PC-3 (cell line): ENCODE results near the gene EFHC1. TPM values are rescaled to one million over a fixed set of nuclear protein-coding genes. Genes with fewer than 3 reads are reported as not detected.

Experiments used
- ATAC-seq: fragments of 200-7000 bp; cut with Tn5 transposase; 2 replicates; pipeline ENCODE4 v1.9.1; 2020; ENCODE audit warnings: mild to moderate bottlenecking, moderate library complexity
- BruUV-seq: library from RNA; stranded (reverse); fragments of 400-500 nt; replicated peaks from 2 replicates; lab custom pipeline; 2021; lab: Mats Ljungman, UMichigan
- CTCF ChIA-PET: fragments of 300-600 bp; sonication (Branson Sonifier 250); formaldehyde crosslinking; loops from one replicate; lab custom pipeline; 2022; ENCODE audit warnings: antibody characterized with exemption; lab: Charles Lee
- POLR2A ChIA-PET: fragments of 300-600 bp; sonication (Branson Sonifier 250); formaldehyde crosslinking; loops from one replicate; lab custom pipeline; 2022; ENCODE audit warnings: antibody characterized with exemption; ENCODE audit not compliant: unreplicated experiment; lab: Charles Lee
- DNase-seq: peaks from one replicate; pipeline ENCODE4 v3.0.0-alpha.2; 2015
- H2AFZ ChIP-seq: fragments of 300-600 bp; sonication (generic); 2 replicates; pipeline ENCODE4 v1.6.0; 2016; ENCODE audit warnings: antibody characterized with exemption, low read length
- H3F3A ChIP-seq: fragments of 300-600 bp; sonication (generic); one replicate; pipeline ENCODE4 v1.6.0; 2017; ENCODE audit warnings: antibody characterized with exemption, low read length, control low read depth, mild to moderate bottlenecking; ENCODE audit not compliant: unreplicated experiment
- H3K27ac ChIP-seq: fragments of 300-600 bp; sonication (generic); 2 replicates; pipeline ENCODE4 v1.5.1; 2016; ENCODE audit warnings: mild to moderate bottlenecking, low read length
- H3K27me3 ChIP-seq: fragments of 300-600 bp; sonication (generic); 2 replicates; pipeline ENCODE4 v1.6.1; 2016; ENCODE audit warnings: low read length, mixed read lengths
- H3K36me3 ChIP-seq: fragments of 300-600 bp; sonication (generic); 2 replicates; pipeline ENCODE4 v1.6.1; 2016; ENCODE audit warnings: low read depth, mixed run types, low read length, mixed read lengths
- H3K4me1 ChIP-seq: fragments of 300-600 bp; sonication (generic); 2 replicates; pipeline ENCODE4 v1.5.1; 2016; ENCODE audit warnings: low read length; ENCODE audit not compliant: insufficient read depth
- H3K4me2 ChIP-seq: fragments of 300-600 bp; sonication (generic); 2 replicates; pipeline ENCODE4 v1.6.0; 2016; ENCODE audit warnings: low read length
- H3K4me3 ChIP-seq: fragments of 300-600 bp; sonication (generic); 2 replicates; pipeline ENCODE4 v1.5.1; 2016; ENCODE audit warnings: mild to moderate bottlenecking, low read length, mixed read lengths
- H3K79me2 ChIP-seq: fragments of 300-600 bp; sonication (generic); 2 replicates; pipeline ENCODE4 v1.6.1; 2017; ENCODE audit warnings: low read length, mixed read lengths
- H3K9ac ChIP-seq: fragments of 300-600 bp; sonication (generic); 2 replicates; pipeline ENCODE4 v1.6.0; 2016; ENCODE audit warnings: mild to moderate bottlenecking, low read length
- H3K9me2 ChIP-seq: fragments of 300-600 bp; sonication (generic); replicated peaks from 2 replicates; pipeline ENCODE4 v1.6.1; 2016; ENCODE audit warnings: mixed run types, low read length, mixed read lengths
- H3K9me3 ChIP-seq: fragments of 300-600 bp; sonication (generic); 2 replicates; pipeline ENCODE4 v1.6.1; 2016; ENCODE audit warnings: low read length, mixed read lengths
- H4K20me1 ChIP-seq: fragments of 300-600 bp; sonication (generic); 2 replicates; pipeline ENCODE4 v1.6.1; 2016; ENCODE audit warnings: low read length, mixed read lengths
- CTCF ChIP-seq: fragments of 300-600 bp; sonication (generic); conservative IDR thresholded peaks from 2 replicates; pipeline ENCODE4 v1.5.1; 2017; ENCODE audit warnings: antibody characterized with exemption, low read depth, mild to moderate bottlenecking, low read length
- EZH2 ChIP-seq: fragments of 300-600 bp; sonication (generic); IDR thresholded peaks from one replicate; pipeline ENCODE4 v1.6.1; 2017; ENCODE audit warnings: antibody characterized with exemption, mild to moderate bottlenecking, low read length; ENCODE audit not compliant: unreplicated experiment
- EZH2phosphoT487 ChIP-seq: fragments of 300-600 bp; sonication (generic); IDR thresholded peaks from 2 replicates; pipeline ENCODE4 v1.6.1; 2018; ENCODE audit warnings: mild to moderate bottlenecking, antibody characterized with exemption, low read length, borderline replicate concordance
- intact Hi-C: fragments of 100-400 bp; cut with micrococcal nuclease; formaldehyde crosslinking; loops from 2 replicates; pipeline ENCODE4 v1.9.0; 2023
- total RNA-seq: library from RNA; depleted of rRNA; stranded (reverse); fragments of >200 nt; gene quantifications from 2 replicates; pipeline ENCODE4 v1.2.3, GENCODE V29; 2014

The EFHC1 gene
- total RNA-seq, 1 experiment from 2014 or later, result 22.4 TPM

GRCh38 chr6:52399511-52400312 lies 20.4 kb upstream of the EFHC1 start:
- Histone ChIP-seq H3K27ac (no peak overlapping the region), H3F3A (no peaks in the 10 kb centered on the region), H3K9me3 (no peaks in the 10 kb centered on the region), H3K79me2 (no peaks in the 10 kb centered on the region), H2AFZ (0 out of 2 replicates have a peak overlapping the region, but pooled peaks have one; percentile 10), H3K9me2 (no peaks in the 10 kb centered on the region), H3K27me3 (no peaks in the 10 kb centered on the region), H3K4me3 (no peak overlapping the region), H4K20me1 (no peaks in the 10 kb centered on the region), H3K4me2 (no peak overlapping the region), H3K4me1 (peaks cover 14% of the 10 kb centered on the region), H3K9ac (no peak overlapping the region), H3K36me3 (no peaks in the 10 kb centered on the region)
- ChIA-PET POLR2A (interaction anchor here (0.6 kb wide), 1 partner anchor 222 kb away, joined by 3 read pairs; no protein-coding TSS in a partner anchor), CTCF (interaction anchor here (0.7 to 1.0 kb wide), 4 partner anchors 10 to 244 kb away, joined by 3 to 9 read pairs (median 4); partner anchors contain the start of gene PAQR8)
- DNase-seq, result peak; percentile 72
- ATAC-seq, result peak; percentile 83
- no TSS peak for BruUV-seq
- no peak for TF ChIP-seq EZH2
- peak; percentile 97 for TF ChIP-seq CTCF
- intact Hi-C loops, result loop anchor here (1.0 kb wide), 3 partner anchors 47 to 236 kb away; no protein-coding TSS in a partner anchor

- TF ChIP-seq EZH2 (no peak), EZH2phosphoT487 (no peak), CTCF (no peak)
- no TSS peak for BruUV-seq
- POLR2A ChIA-PET, result interaction anchor here (0.6 kb wide), 1 partner anchor 128 kb away, joined by 5 read pairs; no protein-coding TSS in a partner anchor
- Histone ChIP-seq H3K79me2 (no peaks in the 10 kb centered on the region), H4K20me1 (no peaks in the 10 kb centered on the region), H3K36me3 (no peaks in the 10 kb centered on the region), H3K27ac (no peak overlapping the region), H2AFZ (no peak overlapping the region), H3K4me1 (peaks cover 12% of the 10 kb centered on the region), H3F3A (no peaks in the 10 kb centered on the region), H3K4me2 (no peak overlapping the region), H3K4me3 (no peak overlapping the region), H3K27me3 (no peaks in the 10 kb centered on the region), H3K9me2 (no peaks in the 10 kb centered on the region), H3K9ac (no peak overlapping the region), H3K9me3 (no peaks in the 10 kb centered on the region)
- intact Hi-C loops, result no loop called here
- no peak for ATAC-seq
- CTCF ChIA-PET, result interaction anchor here (0.7 to 1.0 kb wide), 4 partner anchors 11 to 244 kb away, joined by 3 to 9 read pairs (median 4); partner anchors contain the start of gene PAQR8
- DNase-seq, result no peak
Measured at GRCh38 chr6:52400313-52401041, 19.7 kb upstream of the EFHC1 start.
